GM10248 (cell line): ENCODE results near the gene IRF2BP2.
A peak's percentile ranks its signal among the peaks of the same experiment; 100 is the strongest.

Experiments used
- CTCF ChIA-PET: fragments of 300-600 bp; sonication (Branson Sonifier 250); formaldehyde crosslinking; extraction: SDS; loops from one replicate; lab custom pipeline; 2021; ENCODE audit warnings: antibody characterized with exemption; lab: Yijun Ruan, JAX
- POLR2A ChIA-PET: fragments of 350-650 bp; sonication (Branson Sonifier 250); formaldehyde crosslinking; extraction: SDS; loops from one replicate; lab custom pipeline; 2020; ENCODE audit warnings: antibody characterized with exemption; lab: Yijun Ruan, JAX
- DNase-seq: peaks from one replicate; pipeline ENCODE4 v3.0.0; 2012; ENCODE audit errors: extremely low spot score
- CTCF ChIP-seq: IDR thresholded peaks from 2 replicates; pipeline ENCODE4 v1.5.1; 2012; ENCODE audit warnings: mild to moderate bottlenecking, low read depth; ENCODE audit errors: extremely low read depth, missing control alignments, control extremely low read depth

IRF2BP2 gene

GRCh38 chr1:234611847-234612351 lies 1.9 kb upstream of the IRF2BP2 start:
- DNase-seq = no peak
- POLR2A ChIA-PET = interaction anchor here (0.6 to 3.1 kb wide), 14 partner anchors 11 to 472 kb away, joined by 3 to 20 read pairs (median 4); no protein-coding TSS in a partner anchor
- CTCF ChIA-PET = interaction anchor here (0.6 to 3.2 kb wide), 16 partner anchors 11 to 482 kb away, joined by 3 to 14 read pairs (median 4); no protein-coding TSS in a partner anchor
- no peak for TF ChIP-seq CTCF

GRCh38 chr1:234611225-234611846 lies 1.4 kb upstream of the IRF2BP2 start:
- ChIA-PET POLR2A (interaction anchor here (0.6 to 3.1 kb wide), 15 partner anchors 10 to 472 kb away, joined by 3 to 20 read pairs (median 4); no protein-coding TSS in a partner anchor), CTCF (interaction anchor here (0.6 to 3.2 kb wide), 15 partner anchors 10 to 482 kb away, joined by 3 to 14 read pairs (median 4); no protein-coding TSS in a partner anchor)
- peak; percentile 5 for TF ChIP-seq CTCF
- DNase-seq = peak; percentile 62

GRCh38 chr1:234610666-234611224 lies 767 bp upstream of the IRF2BP2 start:
- no peak for TF ChIP-seq CTCF
- peak; percentile 90 for DNase-seq
- POLR2A ChIA-PET = interaction anchor here (0.7 to 3.1 kb wide), 16 partner anchors 10 to 464 kb away, joined by 3 to 20 read pairs (median 3); no protein-coding TSS in a partner anchor
- CTCF ChIA-PET = interaction anchor here (0.9 to 3.2 kb wide), 6 partner anchors 15 to 473 kb away, joined by 3 to 14 read pairs (median 5); no protein-coding TSS in a partner anchor

- ChIA-PET CTCF (interaction anchor here (1.2 kb wide), 1 partner anchor 14 kb away, joined by 3 read pairs; no protein-coding TSS in a partner anchor), POLR2A (interaction anchor here (0.7 to 3.1 kb wide), 10 partner anchors 9 to 466 kb away, joined by 3 to 20 read pairs (median 4); no protein-coding TSS in a partner anchor)
- no peak for DNase-seq
- TF ChIP-seq CTCF = no peak
These were observed 311 bp downstream of the IRF2BP2 start for GRCh38 chr1:234609691-234610042.

- no peak for TF ChIP-seq CTCF
These were observed 877 bp downstream of the IRF2BP2 start for GRCh38 chr1:234608911-234609690.

More at GRCh38 chr1:234608911-234609690, 877 bp downstream of the IRF2BP2 start:
- POLR2A ChIA-PET = interaction anchor here (0.6 to 3.1 kb wide), 10 partner anchors 8 to 466 kb away, joined by 3 to 20 read pairs (median 4); no protein-coding TSS in a partner anchor
- CTCF ChIA-PET = interaction anchor here (0.9 to 1.2 kb wide), 3 partner anchors 14 to 110 kb away, joined by 3 read pairs; no protein-coding TSS in a partner anchor
- peak; percentile 41 for DNase-seq
